IPS-18a (cell line): ENCODE measurements around the gene SHC3.

ENCODE experiments used
- H3K27ac ChIP-seq: one replicate; pipeline ENCODE4 v1.5.1; 2013; ENCODE audit warnings: low read length
- H3K27me3 ChIP-seq: one replicate; pipeline ENCODE4 v1.6.1; 2013; ENCODE audit warnings: mild to moderate bottlenecking, low read length; ENCODE audit not compliant: control insufficient read depth, insufficient read depth
- H3K36me3 ChIP-seq: one replicate; pipeline ENCODE4 v1.6.1; 2013; ENCODE audit warnings: low read depth, low read length; ENCODE audit not compliant: control insufficient read depth
- H3K4me1 ChIP-seq: one replicate; pipeline ENCODE4 v1.6.1; 2013; ENCODE audit warnings: low read depth, low read length; ENCODE audit not compliant: control insufficient read depth
- H3K4me3 ChIP-seq: one replicate; pipeline ENCODE4 v1.5.1; 2013; ENCODE audit warnings: low read length
- H3K9ac ChIP-seq: one replicate; pipeline ENCODE4 v1.6.1; 2013; ENCODE audit warnings: mild to moderate bottlenecking, low read length, moderate library complexity
- H3K9me3 ChIP-seq: one replicate; pipeline ENCODE4 v1.6.1; 2013; ENCODE audit warnings: low read depth, low read length; ENCODE audit not compliant: control insufficient read depth

SHC3 gene

DNA sequence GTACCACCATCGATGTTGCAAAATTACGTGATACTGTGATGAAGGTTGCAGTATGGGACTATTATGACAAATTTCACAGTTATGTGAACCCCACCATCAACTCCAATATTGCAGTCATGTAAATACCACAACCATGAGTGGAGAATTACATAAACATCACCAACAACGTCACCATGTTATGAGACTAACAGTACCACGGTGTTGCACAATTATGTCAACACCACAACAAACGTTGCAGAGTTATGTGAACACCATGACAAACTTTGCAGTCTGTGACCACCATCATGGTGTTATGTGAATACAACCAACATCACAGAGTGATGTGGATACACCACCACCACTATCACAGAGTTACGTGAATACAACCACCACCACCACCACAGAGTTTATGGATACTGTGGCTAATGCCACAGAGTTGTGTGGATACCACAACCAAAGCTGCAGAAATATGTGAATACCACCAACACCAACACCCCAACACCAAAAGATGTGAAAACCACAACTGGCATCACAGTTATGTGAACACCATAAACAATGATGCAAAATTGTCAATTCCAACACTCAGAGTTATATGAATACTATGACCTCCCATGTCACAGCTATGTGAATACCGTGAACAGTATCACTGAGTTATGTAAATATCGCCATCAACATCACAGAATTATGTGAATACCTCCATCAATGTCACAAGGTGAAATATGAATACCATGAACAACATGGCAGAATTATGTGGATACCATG lies 62.4 kb downstream of the SHC3 start:
- Histone ChIP-seq H3K27ac (no peak overlapping the region), H3K9me3 (no peaks in the 10 kb centered on the region), H3K9ac (no peak overlapping the region), H3K36me3 (no peaks in the 10 kb centered on the region), H3K27me3 (no peaks in the 10 kb centered on the region), H3K4me3 (no peak overlapping the region), H3K4me1 (no peaks in the 10 kb centered on the region)

DNA sequence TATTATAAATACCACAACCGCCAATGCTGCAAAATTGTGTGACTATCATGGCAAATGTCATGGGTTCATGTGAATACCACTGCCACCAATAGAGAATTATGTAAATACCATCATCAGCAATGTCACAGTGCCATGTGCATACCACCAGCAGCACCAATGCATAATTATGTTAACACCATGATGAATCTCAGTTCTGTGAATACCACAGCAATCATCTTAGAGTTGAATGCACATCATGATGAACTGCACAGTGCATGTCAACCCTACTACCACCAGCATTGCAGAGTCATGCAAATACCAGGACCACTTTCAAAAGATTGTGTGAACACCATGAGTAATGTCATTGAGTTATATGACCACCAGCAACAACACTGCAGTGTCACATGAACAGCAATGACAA lies 63.2 kb downstream of the SHC3 start:
- no peaks in the 10 kb centered on the region for H3K27me3 ChIP-seq
- no peak overlapping the region for H3K4me3 ChIP-seq
- H3K9me3 ChIP-seq, result no peaks in the 10 kb centered on the region
- no peaks in the 10 kb centered on the region for H3K4me1 ChIP-seq
- H3K27ac ChIP-seq, result no peak overlapping the region
- no peak overlapping the region for H3K9ac ChIP-seq
- H3K36me3 ChIP-seq, result no peaks in the 10 kb centered on the region

DNA sequence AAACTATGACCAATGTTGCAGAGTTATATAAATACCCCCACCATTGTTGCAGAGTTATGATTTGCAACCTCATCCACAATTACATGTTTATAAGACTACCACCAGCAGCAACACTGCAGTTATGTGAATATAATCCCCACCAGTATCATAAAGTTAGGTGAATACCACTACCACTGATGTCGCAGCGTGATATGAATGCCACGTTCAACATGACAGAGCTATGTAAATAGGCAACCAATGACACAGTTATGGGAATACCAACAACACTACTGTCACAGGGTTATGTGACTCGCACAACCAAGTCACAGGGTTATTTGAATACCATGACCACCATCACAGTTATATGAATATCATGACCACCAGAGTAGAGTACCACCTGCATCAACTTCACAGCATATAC lies 63.9 kb downstream of the SHC3 start:
- Histone ChIP-seq H3K4me1 (no peaks in the 10 kb centered on the region), H3K9ac (no peak overlapping the region), H3K27me3 (no peaks in the 10 kb centered on the region), H3K9me3 (no peaks in the 10 kb centered on the region), H3K36me3 (no peaks in the 10 kb centered on the region), H3K4me3 (no peak overlapping the region), H3K27ac (no peak overlapping the region)

DNA sequence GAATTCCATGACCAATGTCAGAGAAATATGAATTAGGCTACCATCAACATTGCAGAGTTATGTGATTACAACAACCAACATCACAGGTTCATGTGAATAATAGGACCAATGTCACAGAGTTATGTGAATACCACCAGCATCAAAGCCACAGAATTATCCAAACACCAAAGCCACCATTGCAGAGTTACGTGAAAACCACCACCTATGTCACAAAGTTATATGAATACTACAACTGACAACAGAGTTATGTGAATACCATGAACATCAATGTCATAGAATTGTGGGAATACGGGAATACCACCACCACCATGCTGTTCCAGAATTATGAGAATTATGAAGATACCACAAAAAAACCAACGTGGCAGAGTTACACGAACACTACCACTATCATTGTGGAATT lies 64.8 kb downstream of the SHC3 start:
- H3K27me3 ChIP-seq, result no peaks in the 10 kb centered on the region
- H3K9ac ChIP-seq, result no peak overlapping the region
- no peaks in the 10 kb centered on the region for H3K9me3 ChIP-seq
- no peak overlapping the region for H3K27ac ChIP-seq
- H3K4me1 ChIP-seq, result no peaks in the 10 kb centered on the region
- no peaks in the 10 kb centered on the region for H3K36me3 ChIP-seq
- H3K4me3 ChIP-seq, result no peak overlapping the region

DNA sequence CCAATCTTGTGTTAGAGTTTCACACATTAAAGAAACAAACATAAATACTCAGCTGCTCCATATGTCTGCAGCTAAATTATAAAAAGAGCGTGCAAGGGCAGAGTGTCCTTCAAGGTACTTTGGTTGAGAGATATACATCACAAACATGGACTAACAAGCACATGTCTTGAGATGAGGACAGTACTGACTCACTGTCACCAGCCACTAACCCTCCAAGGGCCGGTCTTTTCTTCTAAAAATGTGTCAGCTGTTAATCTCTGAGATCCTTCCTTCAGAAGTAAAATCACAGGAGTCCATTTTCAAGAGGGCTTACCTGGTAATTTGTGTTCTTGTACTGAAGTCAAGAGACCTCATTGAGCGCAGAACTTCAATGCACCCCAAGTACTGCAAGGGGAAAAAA lies 66.4 kb downstream of the SHC3 start:
- Histone ChIP-seq H3K9me3 (no peaks in the 10 kb centered on the region), H3K27me3 (no peaks in the 10 kb centered on the region), H3K9ac (no peak overlapping the region), H3K4me1 (no peaks in the 10 kb centered on the region), H3K4me3 (no peak overlapping the region), H3K27ac (no peak overlapping the region), H3K36me3 (no peaks in the 10 kb centered on the region)

DNA sequence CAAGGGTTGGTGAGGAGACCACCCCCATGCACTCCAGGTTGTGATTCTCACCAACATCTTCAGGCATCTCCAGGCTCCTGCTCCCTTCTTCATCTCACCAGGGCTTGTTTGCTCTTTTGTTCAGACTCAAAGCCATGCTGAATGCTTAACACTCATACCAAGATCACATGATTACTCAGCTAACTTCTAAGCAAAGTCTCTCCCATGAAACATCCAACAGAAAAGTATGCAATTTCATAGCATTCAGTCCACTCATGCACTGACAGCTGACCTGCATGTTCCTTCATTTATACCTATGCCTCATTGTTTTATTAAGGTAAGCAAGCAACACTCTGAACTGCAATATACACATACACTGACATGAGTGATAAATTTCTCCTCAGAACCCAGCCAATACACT lies 69.0 kb downstream of the SHC3 start:
- H3K27ac ChIP-seq, result no peak overlapping the region
- no peaks in the 10 kb centered on the region for H3K36me3 ChIP-seq
- no peaks in the 10 kb centered on the region for H3K27me3 ChIP-seq
- H3K4me3 ChIP-seq, result no peak overlapping the region
- no peak overlapping the region for H3K9ac ChIP-seq
- no peaks in the 10 kb centered on the region for H3K4me1 ChIP-seq
- no peaks in the 10 kb centered on the region for H3K9me3 ChIP-seq

DNA sequence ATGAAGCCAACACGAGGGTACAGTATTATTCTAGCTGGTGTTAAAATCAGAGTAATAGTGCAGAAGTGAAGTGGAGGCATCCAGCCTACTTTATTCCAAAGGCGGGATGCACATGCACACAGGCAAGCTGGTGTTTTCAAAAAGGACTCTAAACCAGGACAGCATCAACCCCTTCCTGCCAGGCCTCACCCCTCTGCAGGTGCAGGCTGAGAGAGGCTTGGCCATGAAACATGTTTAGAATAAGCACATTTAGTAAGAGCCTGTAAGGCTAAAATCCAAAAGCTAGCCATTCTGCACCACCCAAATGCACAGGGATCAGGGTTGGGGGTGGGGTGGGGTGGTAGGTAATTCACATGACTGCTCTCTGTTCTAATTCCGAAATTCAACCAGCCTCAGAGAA lies 71.2 kb downstream of the SHC3 start:
- no peaks in the 10 kb centered on the region for H3K9me3 ChIP-seq

DNA sequence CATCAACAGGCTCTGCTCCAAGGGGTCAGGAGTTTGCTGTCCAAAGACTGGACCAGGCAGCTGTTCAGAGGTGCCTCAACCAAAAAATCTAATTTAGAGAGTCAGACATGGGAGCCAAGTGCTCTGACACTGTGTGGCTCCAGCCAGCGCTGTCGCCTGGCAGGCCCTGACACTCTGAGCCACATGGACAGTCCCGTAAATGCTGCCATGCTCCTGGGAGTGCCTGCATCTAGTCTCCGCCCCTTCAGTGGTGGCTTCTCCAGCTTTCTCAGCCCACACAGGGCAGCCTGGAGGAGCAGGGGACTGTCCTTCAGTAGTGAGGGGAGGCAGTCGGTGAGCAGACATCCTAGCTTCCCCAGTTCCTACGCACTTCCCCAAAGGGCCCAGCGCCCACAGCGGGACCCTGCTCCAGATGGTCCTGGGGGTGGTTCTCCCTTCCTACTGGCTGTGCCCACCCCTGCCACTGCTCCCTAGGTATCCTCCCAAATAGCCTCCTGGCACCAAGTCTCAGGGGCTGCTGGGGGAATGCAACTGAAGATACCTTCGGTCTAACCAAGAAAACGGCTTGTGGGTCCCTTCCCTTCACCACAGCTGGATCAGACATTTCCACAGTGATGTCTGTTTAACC lies 72.3 kb downstream of the SHC3 start:
- no peak overlapping the region for H3K27ac ChIP-seq
- no peaks in the 10 kb centered on the region for H3K9me3 ChIP-seq
- H3K4me1 ChIP-seq, result no peaks in the 10 kb centered on the region
- no peak overlapping the region for H3K9ac ChIP-seq
- H3K4me3 ChIP-seq, result no peak overlapping the region
- no peaks in the 10 kb centered on the region for H3K27me3 ChIP-seq
- H3K36me3 ChIP-seq, result no peaks in the 10 kb centered on the region

More for the DNA sequence above, 71.2 kb downstream of the SHC3 start:
- H3K9ac ChIP-seq, result no peak overlapping the region
- H3K36me3 ChIP-seq, result no peaks in the 10 kb centered on the region
- H3K27ac ChIP-seq, result no peak overlapping the region
- H3K4me3 ChIP-seq, result no peak overlapping the region
- H3K4me1 ChIP-seq, result no peaks in the 10 kb centered on the region
- H3K27me3 ChIP-seq, result no peaks in the 10 kb centered on the region

DNA sequence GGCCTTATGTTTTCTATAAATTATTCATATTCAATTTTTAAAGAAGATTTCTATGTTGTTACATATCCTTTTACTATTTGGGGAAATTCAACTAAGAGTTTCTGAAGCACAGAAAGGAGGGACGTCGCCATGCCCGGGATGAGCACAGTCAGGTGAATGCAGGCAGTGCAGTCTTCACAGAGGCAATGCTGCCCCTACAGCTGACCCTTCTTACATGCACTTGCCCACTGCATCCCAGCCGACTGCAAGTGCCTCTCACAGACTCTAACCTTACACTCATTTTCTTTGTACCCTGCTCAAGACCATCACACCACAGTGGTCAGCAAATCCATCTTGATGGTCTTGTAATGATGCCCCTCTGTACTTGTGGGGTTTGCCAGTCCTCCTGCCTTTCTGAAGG lies 73.8 kb downstream of the SHC3 start:
- no peak overlapping the region for H3K4me3 ChIP-seq
- H3K9ac ChIP-seq, result no peak overlapping the region
- no peaks in the 10 kb centered on the region for H3K9me3 ChIP-seq
- no peaks in the 10 kb centered on the region for H3K36me3 ChIP-seq
- no peak overlapping the region for H3K27ac ChIP-seq
- no peaks in the 10 kb centered on the region for H3K4me1 ChIP-seq
- H3K27me3 ChIP-seq, result no peaks in the 10 kb centered on the region

DNA sequence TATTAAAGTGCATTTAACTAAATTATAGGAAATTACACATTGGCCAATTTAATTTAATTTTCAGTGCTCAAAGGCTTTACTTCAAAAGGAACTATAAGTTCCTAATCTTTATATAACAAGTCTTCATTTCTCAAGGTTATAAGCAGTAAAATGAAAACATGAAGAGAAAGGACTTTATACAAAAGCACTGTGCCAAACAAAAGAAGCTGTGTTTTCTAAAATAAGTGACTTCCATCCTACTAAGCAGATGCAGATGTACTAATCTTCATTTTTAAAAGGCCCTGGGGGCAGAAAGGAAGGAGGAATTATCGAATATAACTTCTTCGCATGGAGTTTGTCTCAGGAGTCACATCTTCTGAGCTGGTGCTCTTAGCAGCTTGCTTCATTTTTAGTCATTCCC lies 81.4 kb downstream of the SHC3 start:
- Histone ChIP-seq H3K9me3 (no peaks in the 10 kb centered on the region), H3K36me3 (no peaks in the 10 kb centered on the region)

DNA sequence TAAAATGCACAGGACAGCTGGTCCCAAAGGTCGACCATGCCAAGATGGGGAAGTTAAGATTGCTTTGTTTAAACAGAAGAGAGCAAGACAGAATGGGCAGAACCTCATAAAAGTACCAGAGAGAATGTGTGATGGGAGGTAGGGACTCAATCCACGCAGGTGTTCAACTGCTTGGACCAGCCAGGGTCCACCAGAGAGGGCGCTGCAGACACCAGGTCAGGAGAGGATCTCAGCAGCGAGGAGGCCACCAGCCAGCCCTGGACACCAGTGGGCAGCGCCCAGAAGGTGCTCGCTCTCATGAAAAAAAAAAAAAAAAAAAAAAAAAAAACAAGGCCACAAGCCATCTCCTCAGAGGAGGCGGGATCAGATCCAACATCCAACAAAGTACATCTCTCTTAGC lies 81.8 kb downstream of the SHC3 start:
- Histone ChIP-seq H3K9ac (no peak overlapping the region), H3K9me3 (no peaks in the 10 kb centered on the region), H3K27ac (no peak overlapping the region), H3K27me3 (no peaks in the 10 kb centered on the region), H3K4me1 (no peaks in the 10 kb centered on the region), H3K36me3 (no peaks in the 10 kb centered on the region), H3K4me3 (no peak overlapping the region)

More for the DNA sequence above, 81.4 kb downstream of the SHC3 start:
- Histone ChIP-seq H3K4me1 (no peaks in the 10 kb centered on the region), H3K4me3 (no peak overlapping the region), H3K27ac (no peak overlapping the region), H3K27me3 (no peaks in the 10 kb centered on the region), H3K9ac (no peak overlapping the region)
